BE2C (cell line): Measurements from ENCODE around the gene TRAF7.
A peak's percentile ranks its signal among the peaks of the same experiment; 100 is the strongest.

Source experiments
- DNase-seq: peaks from one replicate; pipeline ENCODE4 v3.0.0-alpha.2; 2020
- H3K27me3 ChIP-seq: fragments of 250-450 bp; sonication (Bioruptor Pico); 2 replicates; pipeline ENCODE4 v1.5.1; 2020; ENCODE audit warnings: mild to moderate bottlenecking
- H3K36me3 ChIP-seq: fragments of 250-450 bp; sonication (Bioruptor Pico); 2 replicates; pipeline ENCODE4 v1.5.1; 2020; ENCODE audit warnings: mild to moderate bottlenecking
- H3K4me1 ChIP-seq: fragments of 250-450 bp; sonication (Bioruptor Pico); 2 replicates; pipeline ENCODE4 v1.5.1; 2020
- H3K4me3 ChIP-seq: 2 replicates; pipeline ENCODE4 v1.5.1; 2011; ENCODE audit warnings: low read depth, low read length
- H3K9me3 ChIP-seq: fragments of 250-450 bp; sonication (Bioruptor Pico); 2 replicates; pipeline ENCODE4 v1.5.1; 2020
- TF ChIP-seq, protein P1 (sequence below): IDR thresholded peaks from 2 replicates; pipeline ENCODE4 v1.5.1; 2012; ENCODE audit warnings: mild to moderate bottlenecking, low read depth, low read length

The TRAF7 gene

DNA sequence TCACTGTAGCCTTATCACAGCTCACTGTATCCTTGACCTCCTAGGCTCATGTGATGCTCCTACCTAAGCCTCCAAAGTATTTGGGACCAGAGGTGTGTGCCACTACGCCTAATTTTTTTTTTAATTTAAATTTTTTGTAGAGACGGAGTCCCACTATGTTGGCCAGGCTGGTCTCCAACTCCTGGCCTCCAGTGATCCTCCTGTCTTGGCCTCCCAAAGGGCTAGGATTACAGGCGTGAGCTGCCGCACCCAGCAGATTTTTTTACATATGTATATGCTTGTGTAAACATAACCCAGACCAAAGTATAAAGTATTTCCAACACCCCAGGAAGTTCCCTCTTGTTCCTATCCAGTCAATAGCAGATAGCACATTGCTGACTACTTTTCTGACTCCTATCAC lies 60.7 kb downstream of the TRAF7 start:
- TF ChIP-seq, protein P1, sequence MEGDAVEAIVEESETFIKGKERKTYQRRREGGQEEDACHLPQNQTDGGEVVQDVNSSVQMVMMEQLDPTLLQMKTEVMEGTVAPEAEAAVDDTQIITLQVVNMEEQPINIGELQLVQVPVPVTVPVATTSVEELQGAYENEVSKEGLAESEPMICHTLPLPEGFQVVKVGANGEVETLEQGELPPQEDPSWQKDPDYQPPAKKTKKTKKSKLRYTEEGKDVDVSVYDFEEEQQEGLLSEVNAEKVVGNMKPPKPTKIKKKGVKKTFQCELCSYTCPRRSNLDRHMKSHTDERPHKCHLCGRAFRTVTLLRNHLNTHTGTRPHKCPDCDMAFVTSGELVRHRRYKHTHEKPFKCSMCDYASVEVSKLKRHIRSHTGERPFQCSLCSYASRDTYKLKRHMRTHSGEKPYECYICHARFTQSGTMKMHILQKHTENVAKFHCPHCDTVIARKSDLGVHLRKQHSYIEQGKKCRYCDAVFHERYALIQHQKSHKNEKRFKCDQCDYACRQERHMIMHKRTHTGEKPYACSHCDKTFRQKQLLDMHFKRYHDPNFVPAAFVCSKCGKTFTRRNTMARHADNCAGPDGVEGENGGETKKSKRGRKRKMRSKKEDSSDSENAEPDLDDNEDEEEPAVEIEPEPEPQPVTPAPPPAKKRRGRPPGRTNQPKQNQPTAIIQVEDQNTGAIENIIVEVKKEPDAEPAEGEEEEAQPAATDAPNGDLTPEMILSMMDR, result no peak
- peaks cover 8% of the 10 kb centered on the region for H3K4me1 ChIP-seq
- H3K9me3 ChIP-seq, result no peaks in the 10 kb centered on the region
- H3K36me3 ChIP-seq, result peaks cover 10% of the 10 kb centered on the region
- no peaks in the 10 kb centered on the region for H3K27me3 ChIP-seq
- H3K4me3 ChIP-seq, result no peak overlapping the region
- DNase-seq, result no peak

DNA sequence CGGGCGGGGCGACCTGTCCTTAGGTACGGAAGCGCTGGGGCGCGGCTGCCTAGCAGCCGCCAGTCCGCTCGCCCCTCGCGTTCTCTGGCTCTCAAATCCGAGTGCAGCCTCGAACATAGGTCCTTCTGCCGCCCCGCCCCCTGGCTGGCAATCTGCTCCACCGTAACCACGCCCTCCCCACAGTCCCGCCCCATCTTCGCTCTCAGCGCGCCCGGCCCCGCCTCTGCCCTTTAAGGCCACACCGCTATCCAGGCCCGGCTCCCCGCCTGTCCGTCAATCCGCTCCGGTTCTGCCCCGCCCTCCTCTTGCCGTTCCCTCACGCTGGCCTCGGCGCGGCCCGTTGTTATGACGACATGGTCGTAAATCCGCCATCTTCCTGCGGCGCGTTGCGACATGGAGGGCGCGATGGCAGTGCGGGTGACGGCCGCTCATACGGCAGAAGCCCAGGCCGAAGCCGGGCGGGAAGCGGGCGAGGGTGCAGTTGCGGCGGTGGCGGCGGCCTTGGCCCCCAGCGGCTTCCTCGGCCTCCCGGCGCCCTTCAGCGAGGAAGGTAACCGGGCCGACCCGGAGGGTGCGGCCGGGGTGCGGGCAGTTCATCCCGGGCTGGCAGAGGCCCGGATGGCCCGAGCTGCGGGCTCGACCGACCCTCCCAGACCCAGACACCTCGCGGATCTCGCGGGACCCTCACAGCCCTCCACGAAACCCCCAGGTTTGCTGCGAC lies 67.8 kb downstream of the TRAF7 start, which contains the start of gene E4F1:
Gene E4F1 (plus strand): TSS at position 371 of the 721 bp plus-strand sequence. CDS start 23 bp downstream, at position 394.
- Histone ChIP-seq H3K4me1 (no peaks in the 10 kb centered on the region), H3K4me3 (peak within 1 kb of the TSS; percentile 91), H3K9me3 (no peaks in the 10 kb centered on the region), H3K36me3 (peaks cover 5% of the 10 kb centered on the region), H3K27me3 (no peaks in the 10 kb centered on the region)
- peak; percentile 100 for DNase-seq
- TF ChIP-seq, protein P1, result no peak

DNA sequence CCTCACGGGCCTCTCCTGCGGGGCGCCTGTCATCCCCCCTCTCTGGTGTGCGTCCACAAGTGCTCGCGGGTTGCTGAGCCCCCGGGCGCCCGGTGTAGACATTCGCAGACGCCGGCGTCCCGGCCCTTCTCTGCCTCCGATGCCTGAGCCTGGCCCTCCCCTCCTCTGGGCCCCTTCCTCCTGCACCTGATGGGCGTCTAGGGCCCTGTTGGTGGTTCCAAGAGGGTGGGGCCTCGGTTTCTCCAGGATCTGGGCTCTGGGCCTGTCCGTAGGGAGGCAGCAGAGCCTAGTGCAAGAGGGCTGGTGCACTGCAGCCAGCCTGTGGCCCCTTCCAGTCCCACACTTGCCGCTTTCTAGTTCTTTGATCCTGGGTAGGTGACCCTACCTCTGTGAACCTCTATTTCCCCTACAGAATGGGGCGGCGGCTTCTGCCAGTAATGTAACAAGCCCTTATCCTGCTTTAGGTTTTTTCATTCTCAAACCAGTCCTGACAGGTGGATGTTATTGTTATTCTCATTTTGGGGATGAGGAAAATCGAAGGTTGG lies 68.4 kb downstream of the TRAF7 start:
- peak; percentile 59 for DNase-seq
- H3K9me3 ChIP-seq, result no peaks in the 10 kb centered on the region
- no peaks in the 10 kb centered on the region for H3K4me1 ChIP-seq
- peaks cover 11% of the 10 kb centered on the region for H3K36me3 ChIP-seq
- TF ChIP-seq, protein P1, result peak; percentile 32; the same call in 1 of the 2 replicates
- H3K27me3 ChIP-seq, result no peaks in the 10 kb centered on the region
- peak overlapping the region; percentile 91 for H3K4me3 ChIP-seq

DNA sequence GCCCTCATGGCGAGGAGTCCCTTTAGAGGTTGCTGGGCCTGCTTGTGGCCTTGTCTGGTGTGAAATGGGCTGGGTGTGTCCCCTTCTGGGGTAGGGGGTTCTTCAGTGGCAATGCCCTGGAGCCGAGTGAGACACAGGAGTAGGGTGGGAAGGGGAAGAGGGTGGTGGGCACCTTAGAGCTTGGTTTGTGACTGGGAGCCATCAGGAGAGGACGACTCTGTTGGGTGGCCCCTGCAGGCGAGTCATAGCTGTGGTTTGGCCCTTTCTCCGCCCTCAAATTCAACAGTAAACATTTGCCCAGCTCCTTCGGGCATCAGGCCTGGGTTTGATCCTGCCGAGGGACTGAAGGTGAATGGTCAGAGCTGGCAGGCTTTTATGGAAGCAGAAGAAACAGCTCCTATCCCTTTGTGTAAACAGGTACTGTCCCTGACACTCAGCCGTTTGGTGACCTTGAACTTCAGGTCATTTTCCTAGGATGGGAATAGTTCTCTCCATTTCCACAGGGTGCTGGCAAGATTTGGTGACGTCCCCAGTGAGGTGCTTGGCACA lies 70.7 kb downstream of the TRAF7 start:
- peaks cover 31% of the 10 kb centered on the region for H3K36me3 ChIP-seq
- no peak for DNase-seq
- H3K4me3 ChIP-seq, result no peak overlapping the region
- TF ChIP-seq, protein P1, result no peak
- H3K9me3 ChIP-seq, result no peaks in the 10 kb centered on the region
- H3K27me3 ChIP-seq, result no peaks in the 10 kb centered on the region
- no peaks in the 10 kb centered on the region for H3K4me1 ChIP-seq

DNA sequence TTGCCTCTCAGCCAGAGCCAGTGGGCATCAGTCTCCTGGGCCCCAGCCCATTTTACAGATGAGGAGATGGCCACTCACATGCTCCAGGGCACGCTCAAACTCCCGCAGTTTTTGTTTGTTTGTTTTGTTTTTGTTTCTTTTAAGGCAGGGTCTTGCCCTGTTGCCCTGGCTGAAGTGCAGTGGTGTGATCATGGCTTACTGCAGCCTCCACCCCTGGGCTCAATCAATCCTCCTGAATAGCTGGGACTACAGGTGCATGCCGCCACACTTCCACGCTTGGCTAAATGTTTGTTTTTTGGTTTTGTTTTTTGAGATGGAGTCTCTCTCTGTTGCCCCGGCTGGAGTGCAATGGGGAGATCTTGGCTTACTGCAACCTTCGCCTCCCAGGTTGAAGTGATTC lies 71.3 kb downstream of the TRAF7 start:
- Histone ChIP-seq H3K4me3 (no peak overlapping the region), H3K27me3 (no peaks in the 10 kb centered on the region), H3K9me3 (no peaks in the 10 kb centered on the region), H3K4me1 (no peaks in the 10 kb centered on the region), H3K36me3 (peaks cover 37% of the 10 kb centered on the region)
- no peak for DNase-seq
- TF ChIP-seq, protein P1, result no peak
